Measurements from ENCODE around the gene RORC.

GRCh38 chr1:151819976-151820623, 11.5 kb downstream of the RORC start:
- TF ChIP-seq CTCF (IDR thresholded peaks at IDR 0.05) (no peak), POLR2A (IDR thresholded peaks at IDR 0.05) (no peak)
